Stimulated activated CD4-positive, alpha-beta T cell treated with anti-CD3 and anti-CD28 coated beads, Interleukin-1b, Interleukin-23, amount 100 ng/mL, for 1 hour (primary cell): ENCODE results near the gene GPR180.

Experiments
- DNase-seq, 2 donors: peaks; one replicate each; pipeline ENCODE4 v3.0.0-alpha.2; 2020; ENCODE audit warnings: low read depth in 2 of 2

Gene GPR180

DNA sequence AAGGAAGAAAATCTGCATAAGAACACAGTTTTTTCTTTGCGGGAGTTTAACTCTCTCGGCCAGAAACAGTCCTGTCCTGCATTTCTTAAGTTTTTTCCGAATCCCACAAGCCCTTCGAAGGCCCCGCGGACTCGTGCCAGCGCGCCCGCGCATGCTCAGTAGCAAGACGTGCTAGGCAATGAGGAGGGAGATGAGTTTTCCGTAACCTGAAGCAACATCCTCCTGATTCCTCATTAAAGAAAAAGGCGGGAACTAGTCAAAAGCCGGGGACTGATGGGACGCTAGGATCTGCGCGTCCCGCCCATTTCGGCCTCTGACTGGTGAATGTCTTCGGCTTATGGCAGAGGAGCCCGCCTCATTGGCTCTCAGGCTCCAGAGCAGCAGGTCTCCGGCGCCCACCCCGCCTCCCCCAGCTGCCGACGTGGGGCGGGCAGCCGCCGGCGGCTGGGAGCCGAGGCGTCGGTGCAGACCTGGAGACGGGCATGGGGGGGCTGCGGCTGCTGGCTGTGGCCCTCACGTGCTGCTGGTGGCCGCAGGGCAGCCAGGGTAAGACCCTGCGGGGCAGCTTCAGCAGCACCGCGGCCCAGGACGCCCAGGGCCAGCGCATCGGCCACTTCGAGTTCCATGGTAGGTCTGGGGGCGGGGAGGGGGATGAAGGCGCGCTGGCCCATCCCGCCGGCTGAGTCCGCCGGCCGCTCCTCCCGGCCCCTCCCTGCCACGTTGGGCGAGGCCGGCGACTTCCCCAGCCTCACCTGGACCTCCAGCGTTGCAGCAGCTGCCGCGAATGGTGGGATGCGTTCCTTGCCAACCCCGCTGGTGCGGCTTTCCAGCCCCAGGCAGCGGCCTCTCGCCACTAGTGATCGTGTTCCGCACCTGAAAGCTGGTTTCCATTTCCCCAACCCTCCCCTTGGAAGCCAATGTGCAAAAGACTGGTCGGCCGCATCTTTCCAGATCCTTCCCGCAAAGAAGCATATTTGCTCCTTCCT is at the start of gene GPR180:
Gene GPR180 (plus strand): TSS at position 412 of the 986 bp plus-strand sequence. CDS start 71 bp downstream, at position 483.
- DNase-seq: peak; percentile 59 to 69

- no peak for DNase-seq
These were observed 49.6 kb upstream of the GPR180 start for GRCh38 chr13:94552095-94552494.

GRCh38 chr13:94553766-94554165 is 47.9 kb upstream of the GPR180 start:
- DNase-seq: no peak

GRCh38 chr13:94556041-94556440 is 45.6 kb upstream of the GPR180 start:
- DNase-seq: no peak

GRCh38 chr13:94556621-94557020 is 45.0 kb upstream of the GPR180 start:
- no peak for DNase-seq

DNA sequence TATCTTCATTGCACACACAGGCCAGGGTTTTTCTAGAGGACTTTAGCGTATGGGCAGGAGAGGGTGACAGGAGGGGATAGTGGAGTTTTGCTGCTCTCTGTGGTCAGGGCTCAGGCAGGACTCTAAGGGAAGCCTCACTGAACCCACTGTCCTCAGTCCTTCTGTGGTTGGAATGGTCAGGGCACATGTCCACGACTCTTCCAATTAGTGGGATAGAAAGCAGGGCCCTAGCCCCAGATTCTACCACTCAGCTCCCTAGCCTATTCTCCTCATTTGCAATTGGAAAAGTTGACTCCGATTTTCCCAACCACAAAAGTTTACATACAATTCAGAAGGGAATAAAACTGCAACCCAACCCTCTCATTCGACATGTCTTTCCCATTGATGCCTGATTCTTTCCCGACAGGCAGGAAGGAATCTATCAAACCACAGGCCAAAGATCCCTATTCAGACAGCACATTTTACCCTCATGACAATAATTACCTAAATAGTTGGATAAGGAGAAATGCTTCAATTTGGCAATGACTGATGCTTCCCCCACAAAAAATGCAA is 43.9 kb upstream of the GPR180 start:
- DNase-seq: no peak

GRCh38 chr13:94558716-94559115 is 42.9 kb upstream of the GPR180 start:
- no peak for DNase-seq

DNA sequence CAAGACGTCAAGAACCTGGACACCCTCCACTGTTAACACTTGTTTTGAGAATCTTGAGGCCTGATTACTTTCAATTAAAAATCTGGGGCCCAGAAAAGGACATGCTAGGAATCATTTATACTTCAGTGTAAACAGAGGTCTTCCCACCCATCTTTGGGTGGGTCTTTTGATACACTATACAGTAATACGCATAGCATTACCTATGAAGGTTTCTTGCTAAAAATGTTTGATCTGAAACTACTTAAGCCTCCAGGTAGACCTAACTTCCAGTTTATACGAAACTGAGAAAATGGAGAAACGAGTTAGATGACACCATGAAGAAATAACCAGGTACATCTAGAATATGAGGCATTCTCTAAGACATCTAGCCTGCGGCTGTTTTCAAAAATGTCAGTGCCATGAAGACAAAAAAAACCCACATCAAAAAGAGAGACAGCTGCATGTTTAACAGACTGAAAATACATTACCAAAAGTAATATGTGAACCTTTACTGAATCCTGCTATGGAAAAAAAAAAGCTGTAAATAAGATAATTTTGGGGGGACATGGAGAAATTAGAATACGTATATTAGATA is 42.3 kb upstream of the GPR180 start:
- DNase-seq: no peak

GRCh38 chr13:94560116-94560515 is 41.5 kb upstream of the GPR180 start:
- DNase-seq: no peak

GRCh38 chr13:94561126-94561525 is 40.5 kb upstream of the GPR180 start:
- no peak for DNase-seq

DNA sequence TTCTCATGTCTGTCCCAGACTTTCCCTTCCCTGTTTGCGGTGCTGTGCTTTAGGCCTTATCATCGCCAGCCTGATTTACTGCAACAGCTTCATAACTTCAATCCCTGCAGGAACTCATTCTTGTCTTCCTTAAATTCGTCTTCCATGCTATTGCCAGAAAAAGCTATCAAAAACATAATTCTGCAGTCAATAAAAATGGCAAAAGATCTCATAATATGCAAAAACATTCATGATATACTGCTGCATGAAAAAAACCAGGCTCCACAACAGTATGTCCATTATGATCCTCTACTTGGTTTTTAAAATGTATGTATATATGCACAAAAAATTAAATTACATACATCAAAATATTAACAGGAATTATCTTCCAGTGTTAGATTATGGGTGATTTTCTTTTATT is 34.1 kb upstream of the GPR180 start:
- DNase-seq: no peak

GRCh38 chr13:94568443-94568842 is 33.2 kb upstream of the GPR180 start:
- DNase-seq: no peak

DNA sequence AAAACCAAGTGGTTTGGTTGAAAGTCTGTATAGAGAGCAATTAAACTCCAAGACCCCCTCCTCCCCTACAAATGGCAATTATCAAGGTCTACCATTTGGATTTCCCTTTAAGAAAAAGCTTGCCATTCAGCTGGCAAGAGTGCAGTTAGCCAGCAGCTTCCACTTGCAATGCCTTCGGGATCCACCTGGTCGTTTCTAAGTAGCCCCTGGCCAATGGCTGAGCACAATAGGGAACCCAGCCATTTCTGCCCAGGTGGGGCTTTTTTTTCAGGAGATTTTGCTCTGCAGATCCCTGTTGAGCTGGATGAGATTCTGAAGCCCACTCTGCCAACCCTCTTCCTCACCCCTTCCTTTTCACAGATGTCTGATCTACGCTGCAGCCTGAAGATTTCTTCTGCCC is 32.0 kb upstream of the GPR180 start:
- DNase-seq: no peak

GRCh38 chr13:94579063-94579462 is 22.6 kb upstream of the GPR180 start:
- DNase-seq: no peak

GRCh38 chr13:94583926-94584325 is 17.7 kb upstream of the GPR180 start:
- DNase-seq: no peak

DNA sequence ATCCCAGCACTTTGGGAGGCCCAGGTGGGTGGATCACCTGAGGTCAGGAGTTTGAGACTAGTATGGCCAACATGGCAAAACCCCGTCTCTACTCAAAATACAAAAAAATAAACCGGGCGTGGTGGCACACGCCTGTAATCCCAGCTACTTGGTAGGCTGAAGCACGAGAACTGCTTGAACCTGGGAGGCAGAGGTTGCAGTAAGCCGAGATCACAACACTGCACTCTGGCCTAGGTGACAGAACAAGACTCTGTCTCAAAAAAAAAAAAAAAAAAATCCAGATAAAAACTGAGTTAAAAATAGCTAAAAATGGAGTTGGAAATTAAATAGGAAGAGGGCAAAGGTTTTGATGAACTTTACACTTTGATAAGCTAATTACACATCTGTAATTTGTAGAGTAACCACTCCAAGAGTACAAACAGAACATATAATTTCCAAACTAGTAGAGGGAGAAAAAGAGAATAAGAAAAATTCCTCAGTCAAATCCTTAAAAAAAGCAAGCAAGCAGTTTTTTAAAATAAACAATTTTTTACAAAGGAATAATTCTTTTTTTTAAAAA is 16.0 kb upstream of the GPR180 start:
- DNase-seq: no peak

DNA sequence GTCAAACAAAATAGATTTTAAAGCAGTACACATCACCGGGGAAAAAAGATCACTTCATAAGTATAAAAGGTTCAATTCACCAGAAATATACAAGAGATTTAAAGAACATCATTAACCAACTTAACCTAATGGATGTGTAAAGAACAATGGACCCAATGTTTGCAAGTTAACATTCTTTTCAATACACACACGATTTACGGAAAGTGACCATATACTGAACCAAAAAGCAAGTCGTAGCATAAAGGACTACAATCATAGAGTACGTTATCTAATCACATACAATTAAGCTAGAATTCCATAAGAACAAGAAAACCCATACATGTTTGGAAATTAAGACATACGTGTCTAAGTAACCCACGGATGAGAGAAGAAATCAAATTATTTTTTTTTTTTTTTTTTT is 15.3 kb upstream of the GPR180 start:
- no peak for DNase-seq

GRCh38 chr13:94588541-94588940 is 13.1 kb upstream of the GPR180 start:
- no peak for DNase-seq

- DNase-seq: no peak
These were observed 10.9 kb upstream of the GPR180 start for GRCh38 chr13:94590744-94591143.

DNA sequence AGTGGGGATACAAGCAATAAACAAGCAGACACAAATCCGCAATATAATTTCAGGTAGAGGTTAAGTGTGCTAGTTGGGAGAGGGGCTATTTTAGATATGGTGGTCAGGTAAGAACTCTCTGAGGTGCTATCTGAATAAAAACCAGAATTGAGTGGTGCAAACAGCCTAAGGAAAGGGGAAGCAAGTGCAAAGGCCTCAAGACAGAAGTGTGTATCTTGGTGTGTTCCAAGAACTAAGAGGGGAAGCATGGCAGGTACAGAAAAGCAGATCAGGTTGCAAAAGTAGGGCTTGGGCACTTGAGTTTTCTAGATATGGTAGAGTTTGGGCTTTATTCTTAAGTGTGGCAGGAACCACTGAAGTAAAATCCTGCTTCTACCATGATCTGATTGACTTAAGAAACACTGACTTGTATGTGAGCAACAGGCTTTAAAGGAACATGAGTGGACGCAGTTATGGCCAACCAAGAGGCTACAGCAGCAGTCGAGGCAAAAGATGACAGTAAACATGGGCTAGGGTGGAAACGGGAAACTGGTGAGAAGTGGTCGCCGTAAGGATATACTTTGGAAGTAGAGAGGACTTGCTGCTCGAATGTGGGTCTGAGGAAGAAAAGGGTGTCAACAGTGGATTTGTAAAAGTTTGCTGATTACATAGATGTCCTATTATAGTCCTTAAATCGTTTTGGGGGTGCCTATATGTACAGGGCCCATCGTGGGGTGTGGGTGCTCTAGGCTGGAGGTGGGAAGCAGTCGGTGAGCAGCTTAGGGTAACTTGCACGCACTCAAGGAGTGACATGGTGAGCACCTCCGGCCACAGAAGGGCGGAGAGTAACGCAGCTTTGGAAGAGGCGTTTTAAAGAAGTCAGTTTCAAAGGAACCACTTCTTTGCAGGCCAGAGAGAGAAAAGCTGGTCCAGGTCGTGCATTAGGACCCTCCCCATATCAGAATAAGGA is 6.4 kb upstream of the GPR180 start:
- no peak for DNase-seq

DNA sequence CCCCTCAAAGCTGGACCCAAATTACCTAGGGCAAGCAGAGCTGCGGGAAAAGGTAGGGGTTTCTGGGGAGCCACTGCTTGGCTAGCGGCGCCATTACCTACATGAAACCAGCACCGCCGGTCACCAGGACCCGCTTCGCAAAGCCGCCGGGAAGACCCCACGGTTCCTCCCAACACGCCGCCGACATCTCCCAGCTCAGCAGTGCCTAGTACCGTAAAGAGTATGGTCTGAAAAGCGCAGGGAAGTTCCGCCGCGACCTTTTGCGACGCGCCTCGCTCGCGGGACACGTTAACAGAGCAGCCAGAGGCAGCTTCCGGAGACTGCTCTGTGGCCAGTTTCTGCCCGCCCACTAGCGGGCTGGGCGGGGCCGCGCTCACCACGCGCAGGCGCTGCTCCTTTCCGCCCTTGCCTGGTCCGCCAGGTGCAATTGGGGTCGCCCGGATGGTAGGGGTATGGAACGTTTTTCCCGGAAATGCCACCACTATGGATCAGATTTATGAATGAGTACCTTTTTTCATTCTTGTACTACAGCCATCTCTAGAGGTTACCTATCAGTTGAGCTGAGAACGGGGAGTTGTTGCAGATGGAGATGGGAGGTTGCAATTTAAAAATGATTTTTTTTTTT is 5.6 kb upstream of the GPR180 start, which contains the start of gene TGDS:
Gene TGDS (minus strand): TSS at position 203 of the 625 bp plus-strand sequence. CDS start 16 bp downstream, at position 187.
- peak; percentile 55 to 68 for DNase-seq
